HG02763 (cell line): ENCODE results near the gene OR12D3.
"Not testable (repeated sequence)": the region's sequence is repeated elsewhere in the genome, so short reads cannot be mapped to it uniquely, and the experiment has no call there.

ENCODE experiments used
- ATAC-seq: cut with Tn5 transposase; IDR thresholded peaks from one replicate; pipeline ENCODE4 v1.9.1; 2021; ENCODE audit warnings: mild to moderate bottlenecking, moderate library complexity; ENCODE audit not compliant: unreplicated experiment

The OR12D3 gene

DNA sequence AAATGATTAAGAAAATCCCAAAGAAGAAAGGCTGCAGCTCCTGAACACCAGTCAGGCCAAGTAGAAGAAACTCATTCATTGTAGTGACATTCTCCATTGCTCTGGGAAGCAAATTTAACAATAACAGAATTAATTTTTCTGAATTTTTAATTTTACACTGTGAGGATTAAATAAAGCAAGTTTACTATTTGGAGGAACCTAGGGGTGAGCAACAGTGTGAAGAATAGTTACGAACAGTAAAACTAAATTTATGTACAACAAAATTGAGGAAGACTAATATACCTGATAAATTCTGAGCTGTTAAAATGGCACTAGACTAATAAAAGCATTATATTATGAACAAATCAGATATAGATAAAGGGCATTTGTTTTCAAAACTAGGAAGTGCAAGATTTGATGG is at the start of gene OR12D3:
TSS of gene OR12D3 (minus strand) at position 101 of the 400 bp plus-strand sequence. CDS start at position 97, 4 bp downstream.
- no peak for ATAC-seq

DNA sequence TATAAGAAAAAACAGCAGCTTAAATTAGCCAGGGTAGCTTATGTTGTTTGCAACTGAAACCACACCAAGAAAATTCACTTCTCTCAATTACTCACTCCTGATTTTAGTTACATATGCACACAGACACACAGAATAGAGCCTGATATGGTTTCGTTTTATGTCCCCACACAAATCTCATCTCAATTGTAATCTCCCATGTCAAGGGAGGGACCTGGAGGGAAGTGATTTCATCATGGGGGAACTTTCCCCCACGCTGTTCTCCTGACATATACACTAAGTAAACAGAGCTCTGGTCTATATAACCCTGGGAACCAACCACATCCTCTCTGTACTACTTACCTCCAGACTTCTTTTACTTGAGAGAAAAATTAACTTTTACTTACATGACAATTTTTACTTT is 49.5 kb upstream of the OR12D3 start:
- ATAC-seq: no peak

DNA sequence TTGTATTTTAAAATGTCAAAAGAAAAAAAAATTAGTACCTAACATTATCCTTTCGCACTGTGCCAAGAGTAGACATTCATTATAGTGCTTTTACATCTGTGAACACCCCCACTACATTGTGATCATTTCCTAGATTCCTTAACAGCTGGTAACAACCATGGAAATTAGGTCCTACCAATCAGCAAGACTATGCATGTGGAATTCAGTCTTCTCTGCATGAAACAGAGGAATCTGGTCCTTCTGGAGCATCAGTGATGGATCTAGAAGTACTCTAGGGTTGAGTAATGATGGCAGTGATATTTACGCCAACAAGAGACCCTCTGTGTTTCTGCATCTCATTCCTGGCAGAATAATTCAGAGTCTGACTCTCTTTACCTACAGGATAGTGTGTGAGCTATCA is 49.1 kb upstream of the OR12D3 start:
- ATAC-seq: no peak

GRCh38 chr6:29419516-29419915 is 44.4 kb upstream of the OR12D3 start:
- no peak for ATAC-seq

DNA sequence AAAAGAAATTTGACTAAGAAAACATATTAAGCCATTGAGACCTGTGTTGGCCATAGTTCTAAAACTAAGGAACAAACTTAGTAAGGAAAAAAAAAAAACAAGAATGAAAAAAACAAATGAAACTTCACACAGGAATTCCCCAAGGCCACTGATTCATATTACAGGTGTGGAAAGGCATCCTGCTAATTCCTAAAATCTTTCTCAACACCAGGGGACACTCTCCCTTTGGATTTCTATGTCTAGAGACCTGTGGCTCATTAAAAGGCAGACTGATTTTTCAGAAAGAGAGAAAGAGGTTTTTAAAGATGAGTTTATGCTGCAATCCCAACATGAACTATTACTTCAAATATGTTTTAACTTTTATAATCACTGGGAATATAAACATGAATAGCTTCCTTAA is 39.5 kb upstream of the OR12D3 start, which contains the start of gene OR12D1:
TSS of gene OR12D1 (plus strand) at position 341 of the 400 bp plus-strand sequence.
- no peak for ATAC-seq

- ATAC-seq: no peak
Measured at GRCh38 chr6:29403801-29404200, 28.7 kb upstream of the OR12D3 start.

DNA sequence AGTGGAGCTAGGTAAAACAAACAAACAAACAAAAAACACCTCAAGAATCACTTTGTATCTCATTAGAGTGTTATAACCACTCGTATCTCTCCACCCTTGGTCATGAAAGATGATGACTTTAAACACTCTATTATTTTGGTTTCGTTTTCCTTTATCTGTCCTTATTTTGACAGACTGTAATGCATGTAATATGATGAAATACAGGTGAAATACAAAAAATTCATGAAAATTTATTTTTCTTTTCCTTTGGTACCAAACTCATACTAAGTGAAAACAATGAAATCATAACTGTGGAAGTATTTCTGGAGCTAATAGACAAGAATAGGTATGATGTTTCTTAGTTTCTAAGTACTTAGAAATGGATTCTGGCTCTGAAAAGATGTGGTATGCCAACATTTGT is 24.4 kb upstream of the OR12D3 start:
- ATAC-seq: no peak

DNA sequence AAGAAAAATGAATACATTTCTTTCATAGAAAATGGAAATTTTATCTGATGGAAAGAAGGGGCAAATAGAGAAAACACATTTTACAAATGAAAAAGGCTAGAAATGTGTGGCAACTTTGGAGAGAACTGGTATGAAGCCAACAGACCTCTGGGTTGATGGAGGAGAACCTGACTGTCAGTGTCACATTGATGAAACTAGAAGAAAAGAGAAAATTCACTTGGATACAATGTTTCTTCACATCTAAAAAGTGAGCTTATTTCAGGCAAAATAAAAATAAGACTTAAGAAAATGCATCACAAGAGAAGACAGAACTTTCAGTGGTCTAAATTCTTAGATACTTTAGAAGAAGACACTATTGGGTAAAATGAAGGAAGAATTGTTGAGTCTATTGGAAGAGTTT is 20.2 kb upstream of the OR12D3 start, which contains the start of gene OR12D2:
TSS of gene OR12D2 (plus strand) at position 301 of the 400 bp plus-strand sequence. CDS start 1,069 bp downstream, outside the sequence.
- no peak for ATAC-seq

GRCh38 chr6:29388533-29388932 is 13.4 kb upstream of the OR12D3 start:
- ATAC-seq: no peak

DNA sequence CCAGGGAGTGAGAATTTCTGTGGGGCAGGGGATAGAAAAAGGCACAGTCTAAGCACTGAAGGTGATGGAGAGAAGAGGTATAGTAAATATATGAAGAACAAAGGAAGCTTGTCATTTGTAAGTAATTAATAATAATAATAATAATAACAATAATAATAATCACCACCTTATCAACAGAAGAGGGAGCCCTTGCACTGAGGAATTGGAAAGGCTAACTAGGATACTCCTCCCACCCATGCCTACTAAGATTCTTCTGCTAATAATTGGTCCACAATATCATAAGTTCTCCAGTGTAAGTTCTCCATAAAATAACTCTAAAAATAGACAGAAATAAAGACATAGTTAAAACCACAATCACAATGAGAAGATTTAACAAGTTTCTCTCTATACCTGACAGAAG is 912 bp upstream of the OR12D3 start:
- ATAC-seq: no peak

GRCh38 chr6:29368765-29369164 is 6.3 kb downstream of the OR12D3 start, which contains the start of gene OR5V1:
OR5V1 (minus strand) TSS chr6:29368865; CDS start chr6:29356195, 12,670 bp downstream.
- no peak for ATAC-seq

DNA sequence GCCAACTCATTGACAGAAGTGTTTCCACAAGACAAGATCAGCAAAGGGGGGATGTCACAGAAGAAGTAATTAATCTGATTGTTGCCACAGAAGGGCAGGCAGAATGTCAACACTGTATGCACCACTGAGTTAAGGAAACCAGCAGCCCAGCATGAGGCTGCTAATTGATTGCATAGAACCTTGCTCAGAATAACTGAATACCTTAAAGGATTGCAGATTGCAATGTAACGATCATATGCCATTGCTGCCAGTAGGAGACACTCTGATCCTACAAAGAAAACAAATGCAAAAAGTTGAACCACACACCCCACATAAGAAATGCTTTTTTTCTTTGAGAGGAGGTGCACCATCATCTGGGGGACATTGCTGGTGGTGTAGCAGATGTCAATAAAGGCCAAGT is 19.5 kb downstream of the OR12D3 start:
- ATAC-seq: no peak

- no peak for ATAC-seq
Measured at GRCh38 chr6:29354980-29355379, 20.1 kb downstream of the OR12D3 start.

- not testable (repeated sequence) for ATAC-seq
Measured at GRCh38 chr6:29349348-29349747, 25.7 kb downstream of the OR12D3 start.

DNA sequence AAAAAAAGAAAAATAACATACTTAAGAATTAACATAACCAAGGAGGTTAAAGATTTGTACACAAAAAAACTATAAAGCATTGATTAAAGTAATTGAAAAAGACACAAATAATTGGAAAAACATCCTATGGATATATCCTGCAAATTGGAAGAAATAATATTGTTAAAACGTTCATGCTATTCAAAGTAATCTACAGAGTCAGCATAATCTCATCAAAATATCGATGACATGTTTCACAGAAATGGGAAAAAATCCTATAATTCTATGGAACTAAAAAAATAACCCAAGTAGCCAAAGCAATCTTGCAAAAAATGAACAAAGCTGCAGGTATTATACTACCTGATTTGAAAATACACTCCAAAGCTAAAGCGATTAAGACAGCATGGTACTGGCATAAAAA is 29.7 kb downstream of the OR12D3 start:
- ATAC-seq: no peak

DNA sequence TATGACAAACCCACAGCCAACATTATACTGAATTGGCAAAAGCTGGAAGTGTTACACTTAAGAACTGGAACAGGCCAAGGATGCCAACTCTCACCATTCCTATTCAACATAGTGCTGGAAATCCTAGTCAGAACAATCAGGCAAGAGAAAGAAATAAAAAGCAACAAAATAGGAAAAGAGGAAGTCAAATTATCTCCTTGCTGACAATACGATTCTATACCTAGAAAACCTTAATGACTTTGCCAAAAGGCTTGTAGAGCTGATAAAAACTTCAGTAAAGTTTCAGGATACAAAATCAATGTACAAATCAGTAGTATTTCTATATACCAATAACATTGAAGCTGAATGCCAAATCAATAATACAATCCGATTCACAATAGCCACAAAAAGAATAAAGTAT is 38.8 kb downstream of the OR12D3 start:
- ATAC-seq: no peak

GRCh38 chr6:29332676-29333075 is 42.4 kb downstream of the OR12D3 start:
- no peak for ATAC-seq

DNA sequence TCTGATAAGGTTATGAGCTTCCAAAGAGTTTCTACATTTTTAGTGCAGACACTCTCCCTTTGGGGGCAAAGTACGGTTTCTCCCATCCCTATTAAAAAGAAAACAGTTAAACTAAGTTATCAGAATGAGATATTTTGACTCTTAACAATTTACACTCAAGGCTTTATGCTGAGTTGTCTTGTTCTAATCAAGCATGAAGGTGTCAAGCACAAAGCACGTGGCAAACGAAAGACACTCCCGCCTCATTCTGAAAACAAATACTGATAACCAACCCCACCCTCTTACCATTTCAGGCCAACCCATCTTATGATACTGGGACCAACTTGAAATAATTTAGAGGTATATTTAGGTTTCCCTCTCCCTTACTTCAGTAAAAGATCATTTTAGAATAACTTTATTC is 49.3 kb downstream of the OR12D3 start:
- no peak for ATAC-seq
